CD14-positive monocyte (primary cell): ENCODE data around the gene SRSF2. TPM values are rescaled to one million over a fixed set of nuclear protein-coding genes. Genes with fewer than 3 reads are reported as not detected.

Experiments
- DNase-seq, 3 donors: peaks; one replicate each; pipeline ENCODE4 v3.0.0-alpha.2; 2011 to 2022
- H2AFZ ChIP-seq: 2 replicates; pipeline ENCODE4 v1.6.0; 2012; ENCODE audit warnings: mild to moderate bottlenecking, low read depth, low read length, inconsistent platforms; ENCODE audit not compliant: insufficient read depth, poor library complexity, severe bottlenecking
- H3K27ac ChIP-seq, 2 donors: 1 replicate in 1 of 2; 2 replicates in 1 of 2; pipeline ENCODE4 v1.5.1; 2012 to 2013; ENCODE audit warnings: low read length in 2 of 2, control low read depth in 1 of 2, inconsistent platforms in 1 of 2, low read depth in 1 of 2, mild to moderate bottlenecking in 1 of 2
- H3K27me3 ChIP-seq, 2 donors: one replicate each; pipeline versions ENCODE4 v1.6.0 to v1.6.1; 2011 to 2013; ENCODE audit warnings: low read length in 2 of 2; ENCODE audit not compliant: control insufficient read depth in 2 of 2, insufficient read depth in 2 of 2
- H3K36me3 ChIP-seq, 2 donors: replicated peaks in 1 of 2; 1 replicate in 1 of 2; 2 replicates in 1 of 2; pipeline versions ENCODE4 v1.5.1 to v1.6.1; 2012 to 2013; ENCODE audit warnings: low read length in 2 of 2, control low read depth in 1 of 2, inconsistent platforms in 1 of 2, mild to moderate bottlenecking in 1 of 2; ENCODE audit not compliant: insufficient read depth in 2 of 2, control insufficient read depth in 1 of 2
- H3K4me1 ChIP-seq, 2 donors: 1 replicate in 1 of 2; 2 replicates in 1 of 2; pipeline versions ENCODE4 v1.5.1 to v1.6.1; 2012 to 2013; ENCODE audit warnings: low read length in 2 of 2, control low read depth in 1 of 2, inconsistent platforms in 1 of 2, mild to moderate bottlenecking in 1 of 2, moderate library complexity in 1 of 2; ENCODE audit not compliant: insufficient read depth in 2 of 2, control insufficient read depth in 1 of 2
- H3K4me2 ChIP-seq: replicated peaks from 2 replicates; pipeline ENCODE3; 2012; ENCODE audit warnings: low read length, moderate library complexity, mild to moderate bottlenecking; ENCODE audit not compliant: poor library complexity, severe bottlenecking; ENCODE audit errors: extremely low read depth
- H3K4me3 ChIP-seq, 3 experiments: fragments of 200-600 bp in 1 of 3; sonication (generic) in 1 of 3; replicated peaks in 1 of 3; 1 replicate in 2 of 3; 2 replicates in 1 of 3; pipeline ENCODE4 v1.5.1; 2011 to 2013; ENCODE audit warnings: low read length in 3 of 3, mild to moderate bottlenecking in 3 of 3, control low read depth in 2 of 3, low read depth in 2 of 3, inconsistent platforms in 1 of 3, moderate library complexity in 1 of 3
- H3K79me2 ChIP-seq: 2 replicates; pipeline ENCODE4 v1.6.0; 2012; ENCODE audit warnings: mild to moderate bottlenecking, control low read depth, inconsistent platforms, low read length, moderate library complexity; ENCODE audit not compliant: insufficient read depth
- H3K9ac ChIP-seq: 2 replicates; pipeline ENCODE4 v1.6.0; 2017; ENCODE audit warnings: low read length, mild to moderate bottlenecking; ENCODE audit not compliant: insufficient read depth, poor library complexity, severe bottlenecking
- H3K9me3 ChIP-seq, 2 donors: replicated peaks in 1 of 2; 1 replicate in 1 of 2; 2 replicates in 1 of 2; pipeline versions ENCODE4 v1.5.1 to v1.6.1; 2012 to 2013; ENCODE audit warnings: low read length in 2 of 2, control low read depth in 1 of 2; ENCODE audit not compliant: control insufficient read depth in 1 of 2, insufficient read depth in 1 of 2
- H4K20me1 ChIP-seq: 2 replicates; pipeline ENCODE4 v1.6.0; 2012; ENCODE audit warnings: mild to moderate bottlenecking, low read length, control low read depth, moderate library complexity; ENCODE audit not compliant: insufficient read depth
- H3K27ac Mint-ChIP-seq, 7 donors: one replicate each; pipeline ENCODE4 v1.8.0; 2020; ENCODE audit warnings: mild to moderate bottlenecking in 7 of 7, mixed read lengths in 7 of 7, moderate library complexity in 6 of 7, inconsistent platforms in 2 of 7
- H3K27me3 Mint-ChIP-seq, 3 donors: one replicate each; pipeline ENCODE4 v1.8.0; 2021 to 2022; ENCODE audit warnings: low read depth in 3 of 3, mild to moderate bottlenecking in 3 of 3, mixed read lengths in 3 of 3, moderate library complexity in 3 of 3, inconsistent platforms in 1 of 3
- H3K36me3 Mint-ChIP-seq, 2 donors: one replicate each; pipeline ENCODE4 v1.8.0; 2020; ENCODE audit warnings: mixed read lengths in 2 of 2, inconsistent platforms in 1 of 2, mild to moderate bottlenecking in 1 of 2
- H3K4me1 Mint-ChIP-seq: one replicate; pipeline ENCODE4 v1.8.0; 2020; ENCODE audit warnings: mild to moderate bottlenecking, mixed read lengths
- H3K4me3 Mint-ChIP-seq, 2 donors: one replicate each; pipeline ENCODE4 v1.8.0; 2020; ENCODE audit warnings: mild to moderate bottlenecking in 2 of 2, mixed read lengths in 2 of 2, moderate library complexity in 1 of 2
- H3K9me3 Mint-ChIP-seq, 7 donors: one replicate each; pipeline ENCODE4 v1.8.0; 2020 to 2022; ENCODE audit warnings: mixed read lengths in 7 of 7, mild to moderate bottlenecking in 6 of 7, moderate library complexity in 6 of 7, inconsistent platforms in 2 of 7
- WGBS: methylation state at CpG from one replicate; pipeline ENCODE4 v1.1.5; 2013; ENCODE audit warnings: missing lambda C conversion rate; ENCODE audit not compliant: insufficient coverage; 5-methylcytosine and 5-hydroxymethylcytosine counted together
- intact Hi-C, 2 donors: fragments of 100-400 bp; cut with micrococcal nuclease; formaldehyde crosslinking; loops; one replicate each; pipeline versions ENCODE4 v1.15.0 to v1.15.1; 2023
- polyA plus RNA-seq, 3 donors: library from polyadenylated mRNA; depleted of rRNA in 1 of 3; unstranded in 2 of 3; stranded (reverse) in 1 of 3; fragments of 300-500 nt in 2 of 3; fragments of >200 nt in 1 of 3; fragmentation: Illumina TruSeq in 2 of 3; gene quantifications; 1 replicate in 2 of 3; 2 replicates in 1 of 3; pipeline ENCODE4 v1.2.3, GENCODE V29; 2012 to 2021
- TF ChIP-seq, protein P1 (sequence below): fragments of 200-600 bp; IDR thresholded peaks from one replicate; pipeline ENCODE4 v1.8.0; 2022; ENCODE audit warnings: antibody characterized with exemption, mild to moderate bottlenecking

Gene SRSF2
- polyA plus RNA-seq, 3 donors: 124 to 386 (median 125) TPM

DNA sequence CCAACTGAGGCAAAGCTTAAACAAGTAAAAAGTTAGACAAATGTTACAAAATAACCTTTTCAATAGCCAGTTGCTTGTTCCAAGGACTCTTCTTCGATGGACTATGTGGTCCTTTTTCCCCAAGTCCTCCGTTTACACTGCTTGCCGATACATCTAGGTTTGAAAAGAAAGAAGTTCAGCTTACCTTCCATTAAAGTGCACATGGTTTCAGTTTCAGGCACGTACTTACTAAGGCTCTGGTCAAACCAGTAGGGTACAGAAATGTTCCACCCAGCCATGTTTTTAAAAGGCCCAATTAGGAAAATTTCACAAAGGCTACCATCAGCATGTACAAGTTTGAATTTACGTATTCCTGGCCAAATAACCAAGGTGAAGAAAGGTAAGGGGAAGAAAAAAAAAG, 2.1 kb downstream of the SRSF2 start:
- Histone ChIP-seq H3K9ac (no peak overlapping the region), H3K4me3 (peak overlapping the region; percentile 92 to 100 (median 93)), H3K36me3 (peaks cover 39 to 56% of the 10 kb centered on the region in 2 donors), H3K4me1 (peaks cover 37 to 45% of the 10 kb centered on the region in 2 donors), H3K4me2 (peak overlapping the region; percentile 87), H3K27me3 (no peaks in the 10 kb centered on the region), H3K27ac (peak overlapping the region in 1 of 2 donors; percentile 99), H3K79me2 (peaks cover 87% of the 10 kb centered on the region), H3K9me3 (no peaks in the 10 kb centered on the region), H2AFZ (no peak overlapping the region), H4K20me1 (peaks cover 60% of the 10 kb centered on the region)
- Mint-ChIP-seq H3K27ac (peak overlapping the region; percentile 74 to 98 (median 88)), H3K4me3 (peak overlapping the region; percentile 98 to 99), H3K36me3 (peaks cover 42 to 57% of the 10 kb centered on the region in 2 donors), H3K9me3 (peaks cover 0 to 2% (median 0%) of the 10 kb centered on the region in 7 donors), H3K27me3 (peaks cover 0 to 2% (median 0%) of the 10 kb centered on the region in 3 donors), H3K4me1 (peaks cover 44% of the 10 kb centered on the region)
- DNase-seq: peak in 2 of 3 donors; percentile 41 to 44
- TF ChIP-seq, protein P1, sequence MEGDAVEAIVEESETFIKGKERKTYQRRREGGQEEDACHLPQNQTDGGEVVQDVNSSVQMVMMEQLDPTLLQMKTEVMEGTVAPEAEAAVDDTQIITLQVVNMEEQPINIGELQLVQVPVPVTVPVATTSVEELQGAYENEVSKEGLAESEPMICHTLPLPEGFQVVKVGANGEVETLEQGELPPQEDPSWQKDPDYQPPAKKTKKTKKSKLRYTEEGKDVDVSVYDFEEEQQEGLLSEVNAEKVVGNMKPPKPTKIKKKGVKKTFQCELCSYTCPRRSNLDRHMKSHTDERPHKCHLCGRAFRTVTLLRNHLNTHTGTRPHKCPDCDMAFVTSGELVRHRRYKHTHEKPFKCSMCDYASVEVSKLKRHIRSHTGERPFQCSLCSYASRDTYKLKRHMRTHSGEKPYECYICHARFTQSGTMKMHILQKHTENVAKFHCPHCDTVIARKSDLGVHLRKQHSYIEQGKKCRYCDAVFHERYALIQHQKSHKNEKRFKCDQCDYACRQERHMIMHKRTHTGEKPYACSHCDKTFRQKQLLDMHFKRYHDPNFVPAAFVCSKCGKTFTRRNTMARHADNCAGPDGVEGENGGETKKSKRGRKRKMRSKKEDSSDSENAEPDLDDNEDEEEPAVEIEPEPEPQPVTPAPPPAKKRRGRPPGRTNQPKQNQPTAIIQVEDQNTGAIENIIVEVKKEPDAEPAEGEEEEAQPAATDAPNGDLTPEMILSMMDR: no peak
- 4% methylated on average over 3 of the region's 5 CpGs for WGBS
- intact Hi-C loops: loop anchor here (1.0 to 10.0 kb wide), 2 partner anchors 8 to 470 kb away; partner anchors contain the start of gene UBALD2 (in 1 of the 2)

DNA sequence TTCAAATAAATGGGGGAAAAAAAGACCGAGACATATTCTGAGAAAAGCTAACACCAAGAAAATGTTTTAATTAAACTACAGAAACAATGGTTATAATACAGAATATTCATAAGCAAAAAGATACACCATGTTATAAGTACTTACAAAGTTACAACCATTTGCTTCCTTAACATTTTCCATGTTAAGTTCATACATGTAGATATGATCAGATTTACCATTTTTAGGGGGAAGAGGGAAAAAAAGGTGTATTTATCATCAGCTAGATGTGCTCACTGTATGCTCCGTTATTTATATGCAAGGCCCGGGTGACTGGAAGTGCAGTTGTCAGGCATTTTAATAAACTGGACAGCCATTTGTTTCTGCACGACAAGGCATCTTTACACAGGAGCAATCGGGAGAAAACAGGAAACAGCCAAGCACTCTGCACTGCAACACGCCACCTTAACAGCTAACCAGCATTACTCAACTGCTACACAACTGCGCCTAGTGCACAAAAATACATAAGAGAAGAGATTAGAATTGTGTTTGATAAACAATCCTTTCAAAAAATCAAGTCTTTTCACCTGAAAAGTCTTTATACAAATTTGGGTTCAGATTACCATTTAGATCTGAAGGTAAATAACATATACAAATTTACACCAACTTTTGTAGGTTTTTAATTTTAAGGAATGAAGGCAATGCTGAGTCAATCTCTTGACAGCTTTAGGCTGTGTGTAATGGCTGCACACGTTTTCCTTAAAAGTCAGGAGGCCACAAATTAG, 2.9 kb downstream of the SRSF2 start:
- H3K36me3 ChIP-seq: peaks cover 41 to 64% of the 10 kb centered on the region in 2 donors
- H3K27me3 ChIP-seq: no peaks in the 10 kb centered on the region
- H3K4me1 ChIP-seq: peaks cover 37 to 44% of the 10 kb centered on the region in 2 donors
- H3K9me3 ChIP-seq: no peaks in the 10 kb centered on the region
- intact Hi-C loops: loop anchor here in 1 of 2 donors (10.0 kb wide), 1 partner anchor 469 kb away; the partner anchor contains the start of gene UBALD2
- WGBS: 14% methylated on average over 3 of the region's 8 CpGs
- peak overlapping the region in 2 of 3 experiments; percentile 93 to 100 for H3K4me3 ChIP-seq
- Mint-ChIP-seq H3K4me1 (peaks cover 48% of the 10 kb centered on the region), H3K9me3 (peaks cover 0 to 2% (median 0%) of the 10 kb centered on the region in 7 donors), H3K36me3 (peaks cover 46 to 62% of the 10 kb centered on the region in 2 donors), H3K27me3 (peaks cover 0 to 2% (median 0%) of the 10 kb centered on the region in 3 donors), H3K4me3 (peak overlapping the region; percentile 81 to 99), H3K27ac (peak overlapping the region; percentile 57 to 98 (median 82))
- H3K9ac ChIP-seq: no peak overlapping the region
- TF ChIP-seq, protein P1: no peak
- peak overlapping the region in 1 of 2 donors; percentile 99 for H3K27ac ChIP-seq
- H2AFZ ChIP-seq: no peak overlapping the region
- DNase-seq: peak in 2 of 3 donors; percentile 60 to 61
- peaks cover 90% of the 10 kb centered on the region for H3K79me2 ChIP-seq
- H3K4me2 ChIP-seq: peak overlapping the region; percentile 87
- peaks cover 62% of the 10 kb centered on the region for H4K20me1 ChIP-seq
